Naive thymus-derived CD4-positive, alpha-beta T cell (primary cell): ENCODE data around the gene SLC39A11. TPM values are rescaled to one million over a fixed set of nuclear protein-coding genes. Genes with fewer than 3 reads are reported as not detected.

Source experiments
- ATAC-seq: fragments of 150-1000 bp; cut with Tn5 transposase; 2 replicates; pipeline ENCODE4 v1.10.0; 2021; ENCODE audit warnings: mild to moderate bottlenecking, moderate library complexity
- CTCF ChIA-PET: fragments of 350-600 bp; sonication (Branson Sonifier 250); formaldehyde crosslinking; loops from one replicate; lab custom pipeline; 2021; ENCODE audit warnings: antibody characterized with exemption; lab: Charles Lee
- POLR2A ChIA-PET: fragments of 350-600 bp; sonication (Branson Sonifier 250); formaldehyde crosslinking; loops from one replicate; lab custom pipeline; 2021; ENCODE audit warnings: antibody characterized with exemption, inconsistent platforms; lab: Charles Lee
- DNase-seq, 9 donors: peaks; one replicate each; pipeline versions ENCODE4 v3.0.0 to v3.0.0-alpha.2; 2020 to 2022; ENCODE audit warnings: mixed read lengths in 1 of 9
- H3K27ac ChIP-seq: one replicate; pipeline ENCODE4 v1.7.0; 2013; ENCODE audit warnings: mild to moderate bottlenecking, low read depth, low read length, moderate library complexity
- H3K27me3 ChIP-seq, 2 donors: one replicate each; pipeline ENCODE4 v1.7.0; 2013; ENCODE audit warnings: low read length in 2 of 2, mild to moderate bottlenecking in 2 of 2, moderate library complexity in 2 of 2; ENCODE audit not compliant: control insufficient read depth in 2 of 2, insufficient read depth in 2 of 2
- H3K36me3 ChIP-seq, 3 experiments: 1 replicate in 2 of 3; 2 replicates in 1 of 3; pipeline ENCODE4 v1.7.0; 2013; ENCODE audit warnings: low read length in 3 of 3, mild to moderate bottlenecking in 3 of 3, moderate library complexity in 1 of 3; ENCODE audit not compliant: insufficient read depth in 3 of 3, control insufficient read depth in 2 of 3
- H3K4me1 ChIP-seq, 2 donors: one replicate each; pipeline ENCODE4 v1.7.0; 2013; ENCODE audit warnings: low read length in 2 of 2, mild to moderate bottlenecking in 2 of 2, moderate library complexity in 1 of 2; ENCODE audit not compliant: control insufficient read depth in 2 of 2, insufficient read depth in 2 of 2
- H3K4me3 ChIP-seq: 2 replicates; pipeline ENCODE4 v1.7.0; 2013; ENCODE audit warnings: mild to moderate bottlenecking, low read length
- H3K9me3 ChIP-seq, 3 experiments: 1 replicate in 2 of 3; 2 replicates in 1 of 3; pipeline ENCODE4 v1.7.0; 2013; ENCODE audit warnings: low read length in 3 of 3; ENCODE audit not compliant: control insufficient read depth in 2 of 3
- H3K27ac Mint-ChIP-seq, 9 donors: one replicate each; pipeline ENCODE4 v1.8.0; 2020 to 2022; ENCODE audit warnings: mixed read lengths in 9 of 9, mild to moderate bottlenecking in 8 of 9, moderate library complexity in 5 of 9, inconsistent platforms in 2 of 9
- H3K27me3 Mint-ChIP-seq, 5 donors: one replicate each; pipeline ENCODE4 v1.8.0; 2021 to 2022; ENCODE audit warnings: mixed read lengths in 5 of 5, mild to moderate bottlenecking in 1 of 5
- H3K36me3 Mint-ChIP-seq, 5 donors: one replicate each; pipeline ENCODE4 v1.8.0; 2020 to 2022; ENCODE audit warnings: mixed read lengths in 5 of 5, mild to moderate bottlenecking in 3 of 5, inconsistent platforms in 1 of 5
- H3K4me1 Mint-ChIP-seq, 7 donors: one replicate each; pipeline ENCODE4 v1.8.0; 2020 to 2022; ENCODE audit warnings: mixed read lengths in 7 of 7, mild to moderate bottlenecking in 3 of 7, inconsistent platforms in 1 of 7
- H3K4me3 Mint-ChIP-seq, 10 donors: one replicate each; pipeline ENCODE4 v1.8.0; 2020 to 2022; ENCODE audit warnings: mild to moderate bottlenecking in 10 of 10, mixed read lengths in 10 of 10, moderate library complexity in 6 of 10, inconsistent platforms in 2 of 10
- H3K9me3 Mint-ChIP-seq, 11 donors: one replicate each; pipeline ENCODE4 v1.8.0; 2020 to 2022; ENCODE audit warnings: mixed read lengths in 11 of 11, mild to moderate bottlenecking in 4 of 11, inconsistent platforms in 1 of 11, moderate library complexity in 1 of 11
- intact Hi-C, 2 donors: fragments of 100-400 bp; cut with micrococcal nuclease; formaldehyde crosslinking; loops; one replicate each; pipeline ENCODE4 v1.15.1; 2023
- polyA plus RNA-seq, 2 donors: library from polyadenylated mRNA; unstranded; fragments of 300-500 nt; fragmentation: Illumina TruSeq; gene quantifications; one replicate each; pipeline ENCODE4 v1.2.3, GENCODE V29; 2021
- total RNA-seq, 6 experiments: library from RNA in 5 of 6; stranded (reverse) in 5 of 6; gene quantifications; 1 replicate in 5 of 6; 2 replicates in 1 of 6; pipeline ENCODE4 v1.2.3 and lab custom pipeline; 2021 to 2026

SLC39A11 gene
- total and polyA plus RNA-seq, 7 experiments from 2014 or later, result 8.5 to 36.7 (median 19.8) TPM

DNA sequence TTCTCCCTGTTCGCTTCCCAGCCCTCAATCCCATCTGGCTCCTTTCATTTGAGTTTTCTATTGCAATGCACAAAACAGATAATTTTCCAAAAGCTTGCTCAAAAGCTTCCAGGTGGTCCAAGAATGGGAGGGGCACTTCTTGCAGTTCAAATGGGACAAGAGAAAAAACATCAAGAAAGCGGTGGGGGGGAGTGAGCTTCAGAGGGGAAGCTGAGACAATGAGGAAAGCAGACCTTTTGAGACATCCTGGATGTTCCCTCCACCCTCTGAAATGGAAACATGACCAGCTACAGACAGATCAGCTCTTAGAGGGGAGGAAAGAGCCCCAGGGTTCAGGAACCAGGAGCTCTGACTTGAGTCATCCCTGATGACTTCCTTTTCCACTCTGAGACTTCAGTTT is 368.2 kb downstream of the SLC39A11 start:
- Mint-ChIP-seq H3K36me3 (peaks cover 0 to 10% (median 0%) of the 10 kb centered on the region in 5 donors), H3K9me3 (no peaks in the 10 kb centered on the region), H3K27me3 (no peaks in the 10 kb centered on the region), H3K4me3 (no peak overlapping the region), H3K27ac (peak overlapping the region in 2 of 9 donors; percentile 39 to 92), H3K4me1 (peaks cover 40 to 74% (median 43%) of the 10 kb centered on the region in 7 donors)
- Histone ChIP-seq H3K4me3 (no peak overlapping the region), H3K27me3 (no peaks in the 10 kb centered on the region), H3K4me1 (peaks cover 19 to 38% of the 10 kb centered on the region in 2 donors), H3K9me3 (no peaks in the 10 kb centered on the region), H3K36me3 (no peaks in the 10 kb centered on the region), H3K27ac (no peak overlapping the region)
- CTCF ChIA-PET, result interaction anchor here (4.5 to 4.9 kb wide), 3 partner anchors 166 to 645 kb away, joined by 52 to 78 read pairs (median 63); no protein-coding TSS in a partner anchor
- ATAC-seq (no peak), DNase-seq (no peak)
- POLR2A ChIA-PET, result no interaction called here
- intact Hi-C loops, result no loop called here

DNA sequence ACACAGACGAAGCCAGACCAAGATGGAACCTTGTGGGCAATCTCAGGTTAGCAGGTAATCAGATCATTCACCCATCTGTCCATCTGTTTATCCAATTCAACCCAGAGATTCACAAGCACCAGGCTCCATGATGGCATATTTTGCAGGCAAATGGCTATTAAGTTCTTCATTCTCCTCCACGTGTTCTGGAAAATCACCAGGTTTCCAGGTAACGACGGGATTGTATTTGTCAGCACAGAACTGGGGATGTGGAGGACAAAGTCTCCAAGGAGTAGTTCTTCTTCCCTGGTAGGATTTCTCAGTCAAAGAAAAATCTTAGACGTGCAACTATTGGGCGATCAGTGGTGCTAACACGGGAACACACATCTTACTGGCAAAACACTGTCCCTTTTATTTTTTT is 368.8 kb downstream of the SLC39A11 start:
- peaks cover 42 to 78% (median 46%) of the 10 kb centered on the region in 7 donors for H3K4me1 Mint-ChIP-seq
- Histone ChIP-seq H3K9me3 (no peaks in the 10 kb centered on the region), H3K4me1 (peaks cover 23 to 38% of the 10 kb centered on the region in 2 donors), H3K27ac (no peak overlapping the region), H3K4me3 (no peak overlapping the region), H3K36me3 (no peaks in the 10 kb centered on the region), H3K27me3 (no peaks in the 10 kb centered on the region)
- H3K9me3 Mint-ChIP-seq, result no peaks in the 10 kb centered on the region
- ATAC-seq (no peak), DNase-seq (no peak)
- intact Hi-C loops, result no loop called here
- no peaks in the 10 kb centered on the region for H3K27me3 Mint-ChIP-seq
- CTCF ChIA-PET, result interaction anchor here (4.9 kb wide), 1 partner anchor 646 kb away, joined by 78 read pairs; no protein-coding TSS in a partner anchor
- no peak overlapping the region for H3K27ac Mint-ChIP-seq
- POLR2A ChIA-PET, result no interaction called here
- peaks cover 0 to 12% (median 0%) of the 10 kb centered on the region in 5 donors for H3K36me3 Mint-ChIP-seq
- no peak overlapping the region for H3K4me3 Mint-ChIP-seq

DNA sequence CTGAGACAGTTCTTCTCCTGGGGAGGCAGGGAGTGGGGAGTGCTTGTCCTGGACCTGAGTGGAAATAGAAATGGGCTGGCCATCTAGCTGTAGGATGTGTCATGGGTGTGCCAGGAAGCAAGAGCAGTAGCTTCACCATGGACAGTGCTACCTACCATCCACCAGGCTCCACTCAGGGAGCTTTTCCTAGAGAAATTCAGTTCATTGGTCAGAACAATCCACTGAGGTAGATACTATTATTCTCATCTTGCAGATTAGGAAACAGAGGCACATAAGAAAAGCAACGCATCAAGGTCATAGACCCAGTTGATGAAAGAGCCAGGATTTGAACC is 372.0 kb downstream of the SLC39A11 start:
- Histone ChIP-seq H3K4me3 (no peak overlapping the region), H3K36me3 (no peaks in the 10 kb centered on the region), H3K9me3 (no peaks in the 10 kb centered on the region), H3K27me3 (no peaks in the 10 kb centered on the region), H3K27ac (no peak overlapping the region), H3K4me1 (peaks cover 13 to 15% of the 10 kb centered on the region in 2 donors)
- Mint-ChIP-seq H3K36me3 (peaks cover 0 to 12% (median 1%) of the 10 kb centered on the region in 5 donors), H3K27me3 (no peaks in the 10 kb centered on the region), H3K27ac (peak overlapping the region in 5 of 9 donors; percentile 34 to 88 (median 83)), H3K4me3 (peak overlapping the region in 3 of 10 donors; percentile 83 to 86 (median 85)), H3K9me3 (no peaks in the 10 kb centered on the region), H3K4me1 (peaks cover 18 to 62% (median 19%) of the 10 kb centered on the region in 7 donors)
- DNase-seq, result no peak
- ChIA-PET POLR2A (interaction anchor here (0.6 to 1.3 kb wide), 2 partner anchors 512 to 1120 kb away, joined by 3 to 7 read pairs; a partner anchor contains a TSS), CTCF (interaction anchor here (0.6 to 2.6 kb wide), 3 partner anchors 7 to 529 kb away, joined by 3 to 12 read pairs (median 6); no protein-coding TSS in a partner anchor)
- no peak for ATAC-seq
- intact Hi-C loops, result no loop called here

DNA sequence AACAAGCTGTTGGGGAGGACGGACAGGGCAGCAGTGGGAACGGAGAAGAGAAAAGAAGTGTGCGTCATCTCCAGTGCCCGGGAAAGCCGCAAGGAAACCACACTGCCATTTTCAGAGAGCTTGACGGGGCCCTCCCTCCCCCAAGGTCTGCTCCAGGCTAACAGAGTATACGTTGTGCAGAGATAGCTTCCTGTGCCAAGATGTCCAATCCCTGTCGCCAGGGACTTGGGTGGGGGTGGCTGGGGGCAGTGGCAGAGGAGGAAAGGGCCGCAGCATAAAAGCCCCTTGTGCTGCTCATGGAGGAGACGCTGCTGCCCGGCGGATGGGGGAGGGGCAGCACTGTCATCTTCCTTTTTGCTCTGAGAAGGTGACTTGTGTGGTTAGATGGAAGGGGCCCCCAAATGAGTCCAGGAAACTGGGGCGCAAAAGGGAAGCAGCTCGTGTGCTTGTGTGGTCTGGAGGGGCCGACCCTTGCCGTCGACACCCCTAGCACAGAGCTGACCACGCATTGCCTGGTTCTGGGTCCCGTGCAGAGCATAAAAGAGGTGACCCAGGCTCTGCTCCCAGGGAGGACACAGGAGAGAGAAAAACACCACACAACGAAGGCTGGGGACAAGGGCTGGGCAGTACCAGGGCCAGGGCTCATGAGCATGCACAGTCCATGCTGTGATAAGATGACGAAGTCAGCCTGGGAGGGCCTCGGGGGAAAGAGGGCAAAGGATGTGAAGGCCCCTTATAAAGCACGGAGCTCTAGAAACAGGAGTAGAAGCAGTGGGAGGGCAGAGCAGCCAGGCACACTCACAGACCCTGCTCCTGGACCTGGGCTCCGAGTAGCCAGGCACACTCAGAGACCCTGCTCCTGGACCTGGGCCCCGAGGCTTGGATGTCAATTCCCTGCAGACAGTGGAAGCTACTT is 372.7 kb downstream of the SLC39A11 start:
- Histone ChIP-seq H3K36me3 (no peaks in the 10 kb centered on the region), H3K4me3 (peak overlapping the region; percentile 41), H3K27ac (no peak overlapping the region), H3K9me3 (no peaks in the 10 kb centered on the region), H3K4me1 (peaks cover 13 to 15% of the 10 kb centered on the region in 2 donors), H3K27me3 (no peaks in the 10 kb centered on the region)
- intact Hi-C loops, result loop anchor here in 1 of 2 donors (1.0 to 2.0 kb wide), 3 partner anchors 7 to 127 kb away; no protein-coding TSS in a partner anchor
- Mint-ChIP-seq H3K27ac (peak overlapping the region; percentile 71 to 95 (median 88)), H3K4me1 (peaks cover 16 to 60% (median 18%) of the 10 kb centered on the region in 7 donors), H3K36me3 (peaks cover 0 to 17% (median 7%) of the 10 kb centered on the region in 5 donors), H3K9me3 (no peaks in the 10 kb centered on the region), H3K4me3 (peak overlapping the region; percentile 70 to 86 (median 82)), H3K27me3 (no peaks in the 10 kb centered on the region)
- CTCF ChIA-PET, result interaction anchor here (0.5 to 2.6 kb wide), 8 partner anchors 8 to 649 kb away, joined by 3 to 12 read pairs (median 3); no protein-coding TSS in a partner anchor
- ATAC-seq (peak; percentile 86), DNase-seq (peak; percentile 13 to 62 (median 48))
- POLR2A ChIA-PET, result interaction anchor here (0.6 to 1.3 kb wide), 3 partner anchors 8 to 1121 kb away, joined by 3 to 7 read pairs (median 4); a partner anchor contains a TSS

DNA sequence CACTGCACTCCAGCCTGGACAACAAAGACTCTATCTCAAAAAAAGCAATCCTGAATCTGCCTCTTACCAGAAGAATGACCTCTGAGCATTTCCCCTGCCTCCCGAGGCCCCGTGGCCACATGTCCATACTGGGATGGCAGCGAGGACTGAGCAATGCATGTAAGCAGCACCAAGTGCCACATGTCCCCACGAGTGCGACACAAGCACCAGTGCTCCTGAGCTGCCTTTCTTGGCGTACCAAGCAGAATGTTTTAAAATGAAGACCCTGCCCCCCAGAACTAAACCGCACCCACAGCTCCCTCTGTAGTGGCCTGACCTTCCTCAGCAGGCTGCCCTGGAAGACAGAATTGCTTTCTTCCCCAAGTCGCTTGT is 373.3 kb downstream of the SLC39A11 start:
- ATAC-seq (no peak), DNase-seq (no peak)
- H3K4me1 ChIP-seq, result peaks cover 13 to 15% of the 10 kb centered on the region in 2 donors
- peak overlapping the region; percentile 41 for H3K4me3 ChIP-seq
- ChIA-PET POLR2A (interaction anchor here (0.9 kb wide), 1 partner anchor 8 kb away, joined by 4 read pairs; no protein-coding TSS in a partner anchor), CTCF (interaction anchor here (0.5 to 2.6 kb wide), 7 partner anchors 9 to 649 kb away, joined by 3 to 12 read pairs (median 3); no protein-coding TSS in a partner anchor)
- no peaks in the 10 kb centered on the region for H3K36me3 ChIP-seq
- no peaks in the 10 kb centered on the region for H3K27me3 ChIP-seq
- Mint-ChIP-seq H3K4me3 (peak overlapping the region; percentile 70 to 86 (median 82)), H3K27me3 (no peaks in the 10 kb centered on the region), H3K36me3 (peaks cover 0 to 20% (median 10%) of the 10 kb centered on the region in 5 donors), H3K4me1 (peaks cover 16 to 60% (median 18%) of the 10 kb centered on the region in 7 donors), H3K9me3 (no peaks in the 10 kb centered on the region), H3K27ac (peak overlapping the region; percentile 39 to 95 (median 88))
- no peaks in the 10 kb centered on the region for H3K9me3 ChIP-seq
- H3K27ac ChIP-seq, result no peak overlapping the region
- intact Hi-C loops, result loop anchor here in 1 of 2 donors (1.0 to 2.0 kb wide), 3 partner anchors 8 to 126 kb away; no protein-coding TSS in a partner anchor

- peaks cover 0 to 3% (median 0%) of the 10 kb centered on the region in 11 donors for H3K9me3 Mint-ChIP-seq
- DNase-seq (no peak), ATAC-seq (no peak)
- H3K4me3 Mint-ChIP-seq, result no peak overlapping the region
- intact Hi-C loops, result loop anchor here in 1 of 2 donors (2.0 kb wide), 1 partner anchor 125 kb away; no protein-coding TSS in a partner anchor
- H3K27me3 Mint-ChIP-seq, result no peaks in the 10 kb centered on the region
- no peaks in the 10 kb centered on the region for H3K27me3 ChIP-seq
- no peaks in the 10 kb centered on the region for H3K9me3 ChIP-seq
- H3K4me1 Mint-ChIP-seq, result peaks cover 16 to 58% (median 18%) of the 10 kb centered on the region in 7 donors
- H3K4me3 ChIP-seq, result no peak overlapping the region
- peaks cover 13 to 15% of the 10 kb centered on the region in 2 donors for H3K4me1 ChIP-seq
- H3K27ac ChIP-seq, result no peak overlapping the region
- peak overlapping the region in 6 of 9 donors; percentile 38 to 87 (median 55) for H3K27ac Mint-ChIP-seq
- peaks cover 0 to 25% (median 18%) of the 10 kb centered on the region in 5 donors for H3K36me3 Mint-ChIP-seq
- ChIA-PET POLR2A (no interaction called here), CTCF (interaction anchor here (0.9 to 1.1 kb wide), 2 partner anchors 10 to 11 kb away, joined by 3 to 4 read pairs; no protein-coding TSS in a partner anchor)
- H3K36me3 ChIP-seq, result no peaks in the 10 kb centered on the region
These were observed 374.8 kb downstream of the SLC39A11 start for GRCh38 chr17:72717676-72718075.
